Endothelial cell of umbilical vein (primary cell): Measurements from ENCODE around the gene FAM50A. TPM values are rescaled to one million over a fixed set of nuclear protein-coding genes. Genes with fewer than 3 reads are reported as not detected.

Experiments used
- BruUV-seq: library from RNA; stranded (reverse); fragments of 400-500 nt; replicated peaks from 2 replicates; lab custom pipeline; 2021; lab: Mats Ljungman, UMichigan
- CTCF ChIA-PET: fragments of 300-600, 350-600 bp; sonication (Branson Sonifier 250); formaldehyde crosslinking; loops from one replicate; lab custom pipeline; 2021; ENCODE audit warnings: antibody characterized with exemption, inconsistent platforms; lab: Charles Lee
- POLR2A ChIA-PET: fragments of 300-600, 350-600 bp; sonication (Branson Sonifier 250); formaldehyde crosslinking; loops from one replicate; lab custom pipeline; 2021; ENCODE audit warnings: antibody characterized with exemption, inconsistent platforms; lab: Charles Lee
- DNase-seq: peaks from one replicate; pipeline ENCODE4 v3.0.0-alpha.2; 2011; ENCODE audit warnings: low read depth, low spot score
- FAIRE-seq: peaks from 2 replicates; lab custom pipeline; 2011; peaks lifted over from hg19 to GRCh38; lab: Jason Lieb, UNC
- H2AFZ ChIP-seq: 2 replicates; pipeline ENCODE4 v1.6.0; 2012; ENCODE audit warnings: low read depth, low read length, control low read depth, inconsistent platforms
- H3K27ac ChIP-seq: 2 replicates; pipeline ENCODE4 v1.5.1; 2011; ENCODE audit warnings: low read depth, mild to moderate bottlenecking, control low read depth, low read length, moderate library complexity; ENCODE audit not compliant: insufficient read depth
- H3K27me3 ChIP-seq, 2 experiments: 2 replicates each; pipeline versions ENCODE4 v1.6.0 to v1.6.1; 2011; ENCODE audit warnings: low read length in 2 of 2, mixed read lengths in 1 of 2; ENCODE audit not compliant: control insufficient read depth in 2 of 2, insufficient read depth in 2 of 2
- H3K36me3 ChIP-seq, 2 experiments: 2 replicates in 1 of 2; 3 replicates in 1 of 2; pipeline ENCODE4 v1.5.1; 2011; ENCODE audit warnings: low read length in 2 of 2, mild to moderate bottlenecking in 1 of 2, moderate library complexity in 1 of 2; ENCODE audit not compliant: control insufficient read depth in 2 of 2, insufficient read depth in 2 of 2; ENCODE audit errors: extremely low read depth in 1 of 2
- H3K4me1 ChIP-seq: 3 replicates; pipeline ENCODE4 v1.5.1; 2011; ENCODE audit warnings: mild to moderate bottlenecking, low read length; ENCODE audit not compliant: control insufficient read depth, insufficient read depth; ENCODE audit errors: extremely low read depth
- H3K4me2 ChIP-seq: 2 replicates; pipeline ENCODE4 v1.6.1; 2011; ENCODE audit warnings: low read length, control low read depth, mixed read lengths; ENCODE audit not compliant: insufficient read depth
- H3K4me3 ChIP-seq, 3 experiments: fragments of 200-600 bp in 1 of 3; sonication (generic), shearing (Covaris generic) in 1 of 3; replicated peaks in 1 of 3; 2 replicates each; pipeline ENCODE4 v1.5.1; 2011 to 2016; ENCODE audit warnings: control low read depth in 3 of 3, low read length in 3 of 3, mild to moderate bottlenecking in 2 of 3, inconsistent platforms in 1 of 3, low read depth in 1 of 3, moderate library complexity in 1 of 3; ENCODE audit not compliant: insufficient read depth in 1 of 3
- H3K79me2 ChIP-seq: 2 replicates; pipeline ENCODE4 v1.6.0; 2012; ENCODE audit warnings: low read length, inconsistent platforms; ENCODE audit not compliant: control insufficient read depth, insufficient read depth
- H3K9ac ChIP-seq: replicated peaks from 2 replicates; pipeline ENCODE3; 2011; ENCODE audit warnings: low read length, control low read depth; ENCODE audit not compliant: insufficient read depth; ENCODE audit errors: extremely low read depth
- H3K9me1 ChIP-seq: replicated peaks from 3 replicates; pipeline ENCODE4 v1.6.0; 2011; ENCODE audit warnings: mild to moderate bottlenecking, low read length; ENCODE audit not compliant: control insufficient read depth, insufficient read depth; ENCODE audit errors: extremely low read depth
- H3K9me3 ChIP-seq: replicated peaks from 2 replicates; pipeline ENCODE4 v1.5.1; 2012; ENCODE audit warnings: low read length, inconsistent platforms; ENCODE audit not compliant: control insufficient read depth, insufficient read depth
- H4K20me1 ChIP-seq: replicated peaks from 2 replicates; pipeline ENCODE3; 2011; ENCODE audit warnings: mild to moderate bottlenecking, low read length; ENCODE audit not compliant: control insufficient read depth, insufficient read depth; ENCODE audit errors: extremely low read depth
- CTCF ChIP-seq, 2 donors: IDR thresholded peaks; 1 replicate in 1 of 2; 2 replicates in 1 of 2; pipeline ENCODE4 v1.5.1; 2011; ENCODE audit warnings: low read length in 2 of 2, mild to moderate bottlenecking in 2 of 2, moderate library complexity in 2 of 2, control low read depth in 1 of 2, inconsistent platforms in 1 of 2, low read depth in 1 of 2; ENCODE audit not compliant: insufficient read depth in 1 of 2; ENCODE audit errors: extremely low read depth in 1 of 2
- EZH2 ChIP-seq: IDR thresholded peaks from 2 replicates; pipeline ENCODE4 v1.6.1; 2012; ENCODE audit warnings: borderline replicate concordance, low read depth, mild to moderate bottlenecking, moderate library complexity, low read length, inconsistent platforms; ENCODE audit not compliant: severe bottlenecking
- FOS ChIP-seq: IDR thresholded peaks from 2 replicates; pipeline ENCODE4 v1.6.1; 2011; ENCODE audit warnings: mild to moderate bottlenecking, low read length, moderate library complexity, borderline replicate concordance; ENCODE audit not compliant: insufficient read depth
- GATA2 ChIP-seq: IDR thresholded peaks from 2 replicates; pipeline ENCODE4 v1.7.0; 2011; ENCODE audit warnings: low read depth, mild to moderate bottlenecking, moderate library complexity, mixed read lengths, low read length; ENCODE audit not compliant: insufficient read length, insufficient read depth
- JUN ChIP-seq: IDR thresholded peaks from 2 replicates; pipeline ENCODE4 v1.6.1; 2011; ENCODE audit warnings: borderline replicate concordance, low read depth; ENCODE audit not compliant: insufficient read length, insufficient read depth
- MYC ChIP-seq: IDR thresholded peaks from one replicate; pipeline ENCODE4 v1.6.1; 2011; ENCODE audit warnings: mild to moderate bottlenecking, low read depth, low read length
- POLR2A ChIP-seq: IDR thresholded peaks from 2 replicates; pipeline ENCODE4 v1.6.1; 2012; ENCODE audit warnings: low read depth, mild to moderate bottlenecking, control low read depth, low read length
- POLR2AphosphoS5 ChIP-seq: IDR thresholded peaks from 2 replicates; pipeline ENCODE4 v1.6.1; 2012; ENCODE audit warnings: low read depth, mild to moderate bottlenecking, control low read depth, low read length, moderate library complexity; ENCODE audit not compliant: insufficient read depth
- dilution Hi-C: fragments of 300-500 bp; cut with MboI; formaldehyde crosslinking; loops from one replicate; pipeline ENCODE4 v1.15.0; 2019; ENCODE audit warnings: low sequenced_read_pairs; ENCODE audit not compliant: extremely low pct_ligation_motif_present
- intact Hi-C: fragments of 100-400 bp; cut with micrococcal nuclease; formaldehyde crosslinking; loops from one replicate; pipeline ENCODE4 v1.10.0; 2022
- polyA plus RNA-seq, 4 experiments: library from polyadenylated mRNA; depleted of rRNA in 3 of 4; stranded (reverse) in 3 of 4; unstranded in 1 of 4; fragments of >200 nt; gene quantifications; 2 replicates each; pipeline versions ENCODE4 v1.2.1 to v1.2.3, GENCODE V29; 2011 to 2012; ENCODE audit warnings: missing spikeins in 1 of 4
- total RNA-seq: library from RNA; stranded (reverse); gene quantifications from 2 replicates; pipeline ENCODE4 v1.2.3, GENCODE V29; 2021
- TF ChIP-seq, protein P1 (sequence below): IDR thresholded peaks from 2 replicates; pipeline ENCODE4 v1.6.1; 2011; ENCODE audit not compliant: insufficient read depth, insufficient read length

The FAM50A gene
- total and polyA plus RNA-seq, 2 donors (not counting 3 experiments of a cell fraction or from before 2014, with no cell fraction given), result 75.9 to 123 TPM

- BruUV-seq, result no TSS peak
These were observed 24.8 kb upstream of the FAM50A start for GRCh38 chrX:154419189-154419588.

More at GRCh38 chrX:154419189-154419588, 24.8 kb upstream of the FAM50A start:
- no peaks in the 10 kb centered on the region for H3K79me2 ChIP-seq
- no peak overlapping the region for H3K4me3 ChIP-seq
- H2AFZ ChIP-seq, result no peak overlapping the region
- TF ChIP-seq, protein P1, sequence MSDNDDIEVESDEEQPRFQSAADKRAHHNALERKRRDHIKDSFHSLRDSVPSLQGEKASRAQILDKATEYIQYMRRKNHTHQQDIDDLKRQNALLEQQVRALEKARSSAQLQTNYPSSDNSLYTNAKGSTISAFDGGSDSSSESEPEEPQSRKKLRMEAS, result no peak
- TF ChIP-seq FOS (no peak), POLR2A (no peak), JUN (no peak), CTCF (IDR thresholded peaks at IDR 0.05; ENCODE audit: extremely low read depth in 1 of 2, insufficient read depth in 1 of 2, low read depth in 1 of 2, low read length in 2 of 2) (no peak), MYC (no peak), POLR2AphosphoS5 (no peak), GATA2 (no peak), EZH2 (no peak)
- H3K27ac ChIP-seq, result no peak overlapping the region
- no peaks in the 10 kb centered on the region for H3K36me3 ChIP-seq
- no peaks in the 10 kb centered on the region for H3K9me1 ChIP-seq
- intact Hi-C loops (no loop called here), dilution Hi-C loops (no loop called here)
- no peaks in the 10 kb centered on the region for H3K9me3 ChIP-seq
- no peaks in the 10 kb centered on the region for H4K20me1 ChIP-seq
- DNase-seq (no peak), FAIRE-seq (no peak)
- H3K4me1 ChIP-seq, result peaks cover 6% of the 10 kb centered on the region
- H3K27me3 ChIP-seq, result no peaks in the 10 kb centered on the region
- CTCF ChIA-PET, result no interaction called here
- no peak overlapping the region for H3K9ac ChIP-seq
- no peak overlapping the region for H3K4me2 ChIP-seq
- POLR2A ChIA-PET, result no interaction called here
